Hindlimb muscle (tissue), 1 donor: ENCODE measurements around the gene HERC5. TPM values are rescaled to one million over a fixed set of nuclear protein-coding genes. Genes with fewer than 3 reads are reported as not detected.
"Not testable (repeated sequence)": the region's sequence is repeated elsewhere in the genome, so short reads cannot be mapped to it uniquely, and the experiment has no call there.

Experiments
- DNase-seq: peaks from one replicate; pipeline ENCODE4 v3.0.0-alpha.2; 2013
- polyA plus RNA-seq: library from polyadenylated mRNA; unstranded; fragments of 120-200 nt; gene quantifications from one replicate; pipeline ENCODE4 v1.2.1, GENCODE V29; 2013; ENCODE audit not compliant: insufficient read length

Gene HERC5
- polyA plus RNA-seq, result 2.3 TPM

DNA sequence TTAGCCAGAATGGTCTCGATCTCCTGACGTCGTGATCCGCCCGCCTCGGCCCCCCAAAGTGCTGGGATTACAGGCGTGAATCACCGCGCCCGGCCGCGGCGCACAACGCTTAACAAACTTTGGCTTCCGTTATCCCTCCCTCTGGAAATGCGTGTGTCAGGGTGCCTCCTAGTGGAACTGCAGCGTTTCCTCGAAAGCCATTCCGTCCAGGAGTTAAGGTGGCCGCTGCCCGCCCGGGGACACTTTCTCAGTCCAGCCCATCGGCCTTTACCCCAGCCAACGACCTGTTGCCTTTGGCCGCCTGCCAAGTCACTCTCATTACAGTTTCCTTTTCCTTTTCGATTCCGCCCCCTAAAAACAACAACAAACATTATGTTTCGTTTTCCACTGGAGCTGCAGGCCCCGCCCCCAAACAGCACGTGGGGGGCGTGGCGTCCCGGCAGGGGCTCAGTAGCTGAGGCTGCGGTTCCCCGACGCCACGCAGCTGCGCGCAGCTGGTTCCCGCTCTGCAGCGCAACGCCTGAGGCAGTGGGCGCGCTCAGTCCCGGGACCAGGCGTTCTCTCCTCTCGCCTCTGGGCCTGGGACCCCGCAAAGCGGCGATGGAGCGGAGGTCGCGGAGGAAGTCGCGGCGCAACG lies at the start of gene HERC5:
HERC5 (plus strand) TSS at position 450 of the 637 bp plus-strand sequence; CDS start at position 601, 151 bp downstream.
- DNase-seq, result peak; percentile 89

- no peak for DNase-seq
Observed at GRCh38 chr4:88409206-88409605, 47.7 kb upstream of the HERC5 start.

DNA sequence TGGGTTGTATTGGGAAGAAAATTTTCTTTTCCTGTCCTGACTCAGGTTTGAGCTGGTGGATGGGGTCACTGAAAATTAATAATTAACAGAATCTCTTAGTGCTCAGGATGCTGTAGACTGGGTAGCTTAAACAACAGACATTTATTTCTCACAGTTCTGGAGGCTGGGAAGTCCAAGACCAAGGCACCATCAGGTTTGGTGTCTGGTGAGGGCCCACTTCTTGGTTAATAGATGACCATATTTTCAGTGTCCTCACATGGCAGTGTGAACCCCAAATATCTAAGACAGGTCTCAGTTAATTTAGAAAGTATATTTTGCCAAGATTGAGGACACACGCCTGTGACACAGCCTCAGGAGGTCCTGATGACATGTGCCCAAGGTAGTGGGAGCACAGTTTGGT lies 47.1 kb upstream of the HERC5 start:
- no peak for DNase-seq

GRCh38 chr4:88411491-88412096 lies 45.3 kb upstream of the HERC5 start:
- DNase-seq, result no peak

- no peak for DNase-seq
Observed at GRCh38 chr4:88413801-88414200, 43.1 kb upstream of the HERC5 start.

- no peak for DNase-seq
Observed at GRCh38 chr4:88414755-88415154, 42.2 kb upstream of the HERC5 start.

DNA sequence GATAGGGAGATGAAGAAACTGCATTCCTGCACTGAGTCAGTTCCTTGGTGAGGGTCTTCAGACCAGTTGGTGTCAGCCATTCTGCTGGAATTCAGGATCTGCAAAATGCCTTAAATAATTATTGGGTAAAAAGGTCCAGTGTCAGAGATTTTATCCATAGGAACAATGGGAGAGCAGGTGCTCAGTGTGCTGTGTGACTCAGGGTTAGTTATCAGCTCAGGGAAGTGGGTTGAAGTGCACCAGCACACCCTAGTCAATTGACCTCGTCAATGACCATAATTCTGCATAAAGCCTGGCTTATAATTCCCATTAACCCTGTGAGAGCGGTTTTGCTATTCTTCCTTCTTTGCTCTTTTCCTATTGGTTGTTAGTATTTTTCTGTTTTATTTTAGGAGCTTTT lies 40.9 kb upstream of the HERC5 start:
- no peak for DNase-seq

DNA sequence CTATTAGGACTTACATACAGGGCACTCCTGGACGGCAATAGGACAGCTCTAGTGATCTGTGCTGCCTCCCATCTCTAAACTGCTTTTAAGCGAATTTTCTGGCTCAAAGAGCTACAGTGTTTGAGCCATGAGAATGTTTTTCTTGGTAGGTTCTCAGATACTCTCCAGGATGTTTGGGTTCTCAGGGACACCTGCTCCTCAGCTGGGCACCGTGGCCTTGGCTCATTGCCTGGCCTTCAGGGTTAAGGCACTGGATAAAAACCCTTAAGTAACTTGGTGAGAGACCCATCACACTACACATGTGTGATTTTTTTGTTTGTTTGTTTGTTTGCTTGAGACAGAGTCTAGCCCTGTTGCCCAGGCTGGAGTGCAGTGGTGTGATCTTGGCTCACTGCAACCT lies 38.5 kb upstream of the HERC5 start:
- DNase-seq, result no peak

GRCh38 chr4:88419874-88420273 lies 37.0 kb upstream of the HERC5 start:
- no peak for DNase-seq

GRCh38 chr4:88420844-88421243 lies 36.1 kb upstream of the HERC5 start:
- no peak for DNase-seq

GRCh38 chr4:88422403-88422802 lies 34.5 kb upstream of the HERC5 start:
- DNase-seq, result no peak

DNA sequence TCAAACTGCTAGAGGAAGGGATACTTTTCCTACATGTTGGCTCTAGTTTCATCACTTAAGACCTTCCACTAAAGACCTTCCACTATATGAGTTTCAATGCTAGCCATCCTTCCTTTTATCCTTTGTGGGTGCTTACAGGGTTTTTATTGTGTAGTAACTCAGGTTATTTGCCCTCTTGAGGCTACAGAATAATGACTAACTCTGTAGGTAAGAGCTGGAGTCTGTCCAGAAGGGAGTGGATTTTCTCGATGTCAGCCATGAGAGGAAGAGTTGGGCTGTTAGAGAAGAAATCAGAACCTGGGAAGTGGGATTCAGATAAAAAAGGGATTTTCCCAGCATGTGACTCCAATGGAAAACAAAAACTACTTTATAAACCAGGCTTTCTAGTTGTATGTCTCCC lies 27.5 kb upstream of the HERC5 start:
- no peak for DNase-seq

GRCh38 chr4:88435987-88436693 lies 20.8 kb upstream of the HERC5 start:
- no peak for DNase-seq

DNA sequence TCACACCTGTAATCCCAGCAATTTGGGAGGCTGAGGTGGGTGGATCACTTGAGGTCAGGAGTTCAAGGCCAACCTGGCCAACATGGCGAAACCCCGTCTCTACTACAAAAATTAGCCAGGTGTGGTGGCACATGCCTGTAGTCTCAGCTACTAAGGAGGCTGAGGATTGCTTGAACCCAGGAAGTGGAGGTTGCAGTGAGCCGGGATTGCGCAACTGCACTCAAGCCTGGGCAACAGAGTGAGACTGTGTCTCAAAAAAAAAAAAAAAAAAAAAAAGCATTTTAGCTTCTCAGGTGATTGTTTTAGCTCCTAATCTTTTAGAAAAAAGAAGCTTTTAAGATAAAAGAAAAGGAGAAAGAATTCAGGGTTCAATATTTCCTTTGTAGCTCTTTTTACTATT lies 19.0 kb upstream of the HERC5 start:
- DNase-seq, result not testable (repeated sequence)

- DNase-seq, result no peak
Observed at GRCh38 chr4:88439161-88439760, 17.7 kb upstream of the HERC5 start.

GRCh38 chr4:88440146-88440545 lies 16.8 kb upstream of the HERC5 start:
- no peak for DNase-seq

- DNase-seq, result no peak
Observed at GRCh38 chr4:88441696-88442095, 15.2 kb upstream of the HERC5 start.

DNA sequence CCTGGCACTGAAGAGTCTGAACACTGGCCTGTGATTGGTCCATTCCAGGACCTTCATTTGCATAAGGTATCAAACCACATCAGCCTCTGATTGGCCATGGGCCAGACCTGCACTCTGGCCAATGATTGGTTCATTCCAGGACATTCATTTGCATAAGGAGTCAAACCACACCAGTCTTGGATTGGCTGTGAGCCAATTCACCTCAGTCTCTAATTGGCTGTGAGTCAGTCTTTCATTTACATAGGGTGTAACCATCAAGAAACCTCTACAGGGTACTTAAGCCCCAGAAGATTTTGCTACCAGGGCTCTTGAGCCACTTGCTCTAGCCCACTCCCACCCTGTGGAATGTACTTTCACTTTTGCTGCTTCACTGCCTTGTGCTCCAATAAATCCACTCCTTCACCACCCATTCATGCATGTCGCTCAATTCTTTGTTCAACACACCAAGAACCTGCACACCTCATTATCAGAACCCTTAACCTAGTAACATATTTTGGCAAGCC lies 14.2 kb upstream of the HERC5 start:
- no peak for DNase-seq

DNA sequence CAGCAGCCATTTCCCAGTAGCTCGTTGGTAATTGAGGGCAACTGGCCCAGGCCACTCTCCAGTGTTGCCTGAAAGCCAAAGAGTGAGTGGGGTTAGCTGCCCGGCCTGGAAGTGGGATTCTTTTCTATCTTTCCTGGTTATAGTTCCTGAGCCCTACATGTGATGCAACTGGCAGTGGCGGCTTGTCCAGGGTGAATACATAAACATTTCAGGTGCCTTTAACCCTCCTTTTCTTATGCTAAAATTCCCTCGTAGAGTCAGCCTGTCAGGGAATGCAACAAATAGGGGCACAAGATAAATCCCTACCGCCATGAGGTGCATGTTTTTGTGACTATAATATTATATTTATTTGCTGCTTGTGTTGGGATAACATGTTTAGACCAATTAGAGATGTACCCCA lies 13.4 kb upstream of the HERC5 start:
- no peak for DNase-seq

DNA sequence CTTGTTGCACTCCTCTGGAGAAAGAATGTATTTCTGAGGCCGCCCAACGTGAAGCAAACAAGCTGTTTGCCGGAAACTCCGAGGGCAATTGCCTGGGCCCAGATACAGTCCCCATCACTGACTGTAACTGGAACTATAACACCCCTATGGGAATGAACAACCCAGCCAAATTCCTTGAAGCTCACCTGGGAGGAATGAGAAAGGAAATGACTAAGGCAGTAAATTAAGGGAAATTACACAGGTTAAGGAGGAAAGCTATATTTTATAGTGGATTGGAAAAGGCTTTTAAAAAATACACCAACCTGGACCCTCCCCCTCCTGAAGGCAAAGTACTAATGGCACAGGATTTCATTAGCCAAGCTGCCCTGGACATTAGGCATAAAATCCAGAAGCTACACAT lies 11.7 kb upstream of the HERC5 start:
- DNase-seq, result no peak

DNA sequence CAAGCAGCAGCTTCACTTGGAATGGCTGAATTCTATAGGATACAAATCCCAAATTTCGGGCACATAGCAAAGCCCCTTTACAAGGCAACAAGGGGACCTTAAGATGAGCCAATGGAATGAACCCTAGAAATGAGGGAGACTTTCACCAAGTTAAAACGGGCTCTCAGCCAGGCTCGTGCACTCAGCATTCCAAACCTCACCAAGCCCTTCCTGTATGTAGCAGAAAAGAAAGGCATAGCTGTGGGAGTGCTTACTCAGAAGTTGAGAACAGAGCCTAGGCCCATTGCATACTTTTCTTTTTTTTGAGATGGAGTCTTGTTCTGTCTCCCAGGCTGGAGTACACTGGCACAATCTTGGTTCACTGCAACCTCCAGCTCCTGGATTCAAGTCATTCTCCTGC lies 10.8 kb upstream of the HERC5 start:
- no peak for DNase-seq

DNA sequence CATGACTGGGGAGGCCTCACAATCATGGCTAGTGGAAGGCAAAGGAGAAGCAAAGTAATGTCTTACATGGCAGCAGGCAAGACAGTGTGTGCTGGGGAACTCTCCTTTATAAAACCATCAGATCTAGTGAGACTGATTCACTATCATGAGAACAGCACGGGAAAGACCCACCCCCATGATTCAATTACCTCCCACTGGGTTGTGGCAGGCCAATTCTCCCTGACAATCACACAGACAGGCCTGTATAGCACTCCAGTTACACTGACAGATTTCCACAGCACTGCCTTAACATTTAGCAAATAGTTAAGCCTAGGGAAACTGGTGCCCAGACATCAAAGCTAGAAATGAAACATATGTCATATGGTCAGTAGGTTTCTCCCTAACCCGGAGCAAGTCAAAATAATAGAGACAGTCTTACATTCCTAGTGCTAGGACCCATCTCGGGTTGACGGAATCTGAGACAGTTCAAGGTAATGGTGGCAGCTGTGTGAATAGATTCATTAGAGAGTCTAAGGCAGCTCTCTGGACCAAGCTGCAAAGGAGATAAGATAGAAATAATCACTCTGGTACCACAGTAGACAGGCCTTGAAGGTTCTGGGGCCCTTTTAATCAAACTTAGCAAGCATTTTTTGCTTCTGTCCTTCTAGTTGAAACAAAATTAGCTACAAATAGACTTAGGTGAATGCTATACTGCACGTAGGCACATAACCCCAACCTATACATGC lies 9.4 kb upstream of the HERC5 start:
- DNase-seq, result no peak
